Measurements from ENCODE around the gene DLG3. TPM values are rescaled to one million over a fixed set of nuclear protein-coding genes. Genes with fewer than 3 reads are reported as not detected.

DLG3 gene
- total and polyA plus RNA-seq, 4 donors: 0.57 to 6.5 (median 1.7) TPM

DNA sequence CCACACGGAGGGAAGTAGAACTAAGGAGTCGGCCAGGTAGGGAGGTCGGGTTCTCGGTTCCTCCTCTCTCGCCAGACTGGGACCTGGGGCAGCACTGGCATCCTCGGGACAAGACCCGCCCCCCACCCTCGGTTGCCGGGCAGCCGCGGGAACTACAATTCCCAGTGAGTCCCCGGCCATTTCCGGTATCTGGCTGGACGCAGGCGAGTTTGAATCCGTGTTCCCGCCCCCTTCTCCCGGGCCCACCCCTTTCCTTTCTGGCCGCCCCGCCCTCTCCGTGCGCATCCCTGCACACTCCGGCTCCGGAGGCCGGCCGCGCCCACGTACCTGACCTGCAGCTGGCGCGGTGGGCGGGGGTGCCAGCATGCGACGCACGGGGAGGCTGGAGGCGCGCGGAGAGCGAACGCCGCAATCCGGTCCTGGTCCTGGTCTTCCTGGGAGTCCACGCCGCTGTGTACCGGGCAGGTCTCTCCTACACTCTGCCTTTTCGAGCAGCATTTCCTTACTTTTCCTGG, 10.2 kb upstream of the DLG3 start:
- Histone ChIP-seq H3K4me1 (ENCODE audit: control insufficient read depth in 4 of 4, insufficient read depth in 4 of 4, low read length in 3 of 4) (peaks cover 2 to 5% (median 3%) of the 10 kb centered on the region in 4 donors), H3K9ac (ENCODE audit: low read depth in 1 of 2, low read length in 2 of 2) (peak overlapping the region; percentile 42 to 47), H3K27me3 (ENCODE audit: control insufficient read depth in 4 of 4, insufficient read depth in 4 of 4, low read length in 3 of 4) (no peaks in the 10 kb centered on the region), H3K36me3 (ENCODE audit: control insufficient read depth in 4 of 4, insufficient read depth in 3 of 4, low read depth in 1 of 4, low read length in 3 of 4) (no peaks in the 10 kb centered on the region), H3K9me3 (ENCODE audit: control insufficient read depth in 4 of 4, low read length in 3 of 4) (no peaks in the 10 kb centered on the region), H3K4me3 (ENCODE audit: low read depth in 1 of 3, low read length in 3 of 3) (peak overlapping the region; percentile 42 to 83 (median 67)), H3K27ac (ENCODE audit: low read depth in 1 of 2, low read length in 2 of 2) (peak overlapping the region; percentile 65 to 83)
- TF ChIP-seq RAD21 (IDR thresholded peaks at IDR 0.05): no peak
- TF ChIP-seq YY1 (IDR thresholded peaks at IDR 0.05): peak; percentile 32
- peak; percentile 39 to 76 for TF ChIP-seq GABPA (IDR thresholded peaks at IDR 0.05 in 1 of 2, conservative IDR thresholded peaks at IDR 0.05 in 1 of 2)
- DNase-seq (ENCODE audit: low spot score): peak; percentile 77
- WGBS: under 1% methylated on average over 45 of the region's 45 CpGs

DNA sequence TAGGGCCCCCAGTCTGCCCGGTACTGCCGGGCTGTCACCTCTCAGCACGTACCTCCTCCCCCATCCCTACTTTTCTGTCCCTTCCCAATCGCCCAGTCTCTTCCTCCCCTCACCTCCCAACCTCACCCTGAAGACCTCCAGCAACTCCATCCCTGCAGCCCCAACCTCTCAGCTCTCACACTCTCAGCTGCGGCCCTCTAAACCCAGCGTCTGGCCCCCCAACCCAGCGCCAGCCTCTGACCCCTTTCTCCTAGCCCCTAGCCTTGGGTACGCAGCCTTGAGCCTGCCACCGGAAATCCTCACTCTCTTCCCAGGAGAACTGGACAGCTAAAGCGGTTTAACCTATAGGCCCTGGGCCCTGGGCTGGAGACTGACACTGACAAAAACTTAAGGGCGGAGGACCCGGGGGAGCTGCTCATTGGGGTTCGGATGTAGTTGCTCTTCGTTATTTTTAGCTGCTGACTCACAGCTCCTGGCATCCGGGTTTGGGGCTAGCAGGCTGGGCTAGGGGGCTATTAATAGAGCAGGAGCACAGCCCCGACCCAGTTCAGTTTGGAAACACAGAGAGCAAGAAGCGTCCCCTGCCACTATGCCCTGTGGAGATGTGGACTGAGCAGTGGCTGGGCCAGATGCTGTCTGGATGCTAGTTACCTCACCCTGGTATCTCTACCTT, 9.6 kb upstream of the DLG3 start:
- no peak for DNase-seq (ENCODE audit: low spot score)
- H3K9me3 ChIP-seq (ENCODE audit: control insufficient read depth in 4 of 4, low read length in 3 of 4): no peaks in the 10 kb centered on the region
- WGBS: 42% methylated on average over 17 of the region's 17 CpGs
- H3K4me3 ChIP-seq (ENCODE audit: low read depth in 1 of 3, low read length in 3 of 3): peak overlapping the region; percentile 34 to 83 (median 42)
- no peak overlapping the region for H3K9ac ChIP-seq (ENCODE audit: low read depth in 1 of 2, low read length in 2 of 2)
- no peaks in the 10 kb centered on the region for H3K36me3 ChIP-seq (ENCODE audit: control insufficient read depth in 4 of 4, insufficient read depth in 3 of 4, low read depth in 1 of 4, low read length in 3 of 4)
- no peaks in the 10 kb centered on the region for H3K27me3 ChIP-seq (ENCODE audit: control insufficient read depth in 4 of 4, insufficient read depth in 4 of 4, low read length in 3 of 4)
- peaks cover 2 to 5% (median 3%) of the 10 kb centered on the region in 4 donors for H3K4me1 ChIP-seq (ENCODE audit: control insufficient read depth in 4 of 4, insufficient read depth in 4 of 4, low read length in 3 of 4)
- TF ChIP-seq FOXA2 (IDR thresholded peaks at IDR 0.05) (no peak), GABPA (IDR thresholded peaks at IDR 0.05 in 1 of 2, conservative IDR thresholded peaks at IDR 0.05 in 1 of 2) (no peak), SP1 (IDR thresholded peaks at IDR 0.05) (no peak), REST (IDR thresholded peaks at IDR 0.05) (no peak), EGR1 (IDR thresholded peaks at IDR 0.05; ENCODE audit: low read depth in 2 of 2) (no peak), YY1 (IDR thresholded peaks at IDR 0.05) (no peak), TAF1 (conservative IDR thresholded peaks at IDR 0.05) (no peak), RXRA (IDR thresholded peaks at IDR 0.05) (no peak), RAD21 (IDR thresholded peaks at IDR 0.05) (no peak), HNF4A (conservative IDR thresholded peaks at IDR 0.05) (no peak), JUND (IDR thresholded peaks at IDR 0.05) (no peak), NR2F2 (IDR thresholded peaks at IDR 0.05) (no peak), CTCF (IDR thresholded peaks at IDR 0.05; ENCODE audit: low read depth, low read length, missing input control) (no peak), FOXA1 (IDR thresholded peaks at IDR 0.05) (no peak), HNF4G (IDR thresholded peaks at IDR 0.05) (no peak)
- TF ChIP-seq, protein P1, sequence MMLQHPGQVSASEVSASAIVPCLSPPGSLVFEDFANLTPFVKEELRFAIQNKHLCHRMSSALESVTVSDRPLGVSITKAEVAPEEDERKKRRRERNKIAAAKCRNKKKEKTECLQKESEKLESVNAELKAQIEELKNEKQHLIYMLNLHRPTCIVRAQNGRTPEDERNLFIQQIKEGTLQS (IDR thresholded peaks at IDR 0.05): no peak
- TF ChIP-seq, protein P2, sequence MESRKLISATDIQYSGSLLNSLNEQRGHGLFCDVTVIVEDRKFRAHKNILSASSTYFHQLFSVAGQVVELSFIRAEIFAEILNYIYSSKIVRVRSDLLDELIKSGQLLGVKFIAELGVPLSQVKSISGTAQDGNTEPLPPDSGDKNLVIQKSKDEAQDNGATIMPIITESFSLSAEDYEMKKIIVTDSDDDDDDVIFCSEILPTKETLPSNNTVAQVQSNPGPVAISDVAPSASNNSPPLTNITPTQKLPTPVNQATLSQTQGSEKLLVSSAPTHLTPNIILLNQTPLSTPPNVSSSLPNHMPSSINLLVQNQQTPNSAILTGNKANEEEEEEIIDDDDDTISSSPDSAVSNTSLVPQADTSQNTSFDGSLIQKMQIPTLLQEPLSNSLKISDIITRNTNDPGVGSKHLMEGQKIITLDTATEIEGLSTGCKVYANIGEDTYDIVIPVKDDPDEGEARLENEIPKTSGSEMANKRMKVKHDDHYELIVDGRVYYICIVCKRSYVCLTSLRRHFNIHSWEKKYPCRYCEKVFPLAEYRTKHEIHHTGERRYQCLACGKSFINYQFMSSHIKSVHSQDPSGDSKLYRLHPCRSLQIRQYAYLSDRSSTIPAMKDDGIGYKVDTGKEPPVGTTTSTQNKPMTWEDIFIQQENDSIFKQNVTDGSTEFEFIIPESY (IDR thresholded peaks at IDR 0.05): no peak
- TF ChIP-seq, protein P3, sequence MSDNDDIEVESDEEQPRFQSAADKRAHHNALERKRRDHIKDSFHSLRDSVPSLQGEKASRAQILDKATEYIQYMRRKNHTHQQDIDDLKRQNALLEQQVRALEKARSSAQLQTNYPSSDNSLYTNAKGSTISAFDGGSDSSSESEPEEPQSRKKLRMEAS (IDR thresholded peaks at IDR 0.05): no peak
- H3K27ac ChIP-seq (ENCODE audit: low read depth in 1 of 2, low read length in 2 of 2): no peak overlapping the region
